Gastrocnemius medialis (tissue), 4 donors: ENCODE data around the gene UNC13D.

Experiments used
- POLR2A ChIP-seq, 2 donors: fragments of 450-650 bp; IDR thresholded peaks; one replicate each; pipeline ENCODE4 v1.6.1; 2017; ENCODE audit warnings: antibody characterized with exemption in 2 of 2, mild to moderate bottlenecking in 2 of 2, moderate library complexity in 2 of 2
- TF ChIP-seq, protein P1 (sequence below), 5 experiments: fragments of 450-650 bp in 3 of 5; fragments of 200-600 bp in 2 of 5; sonication (generic) in 2 of 5; IDR thresholded peaks in 4 of 5; conservative IDR thresholded peaks in 1 of 5; 1 replicate in 4 of 5; 2 replicates in 1 of 5; pipeline ENCODE4 v1.5.1; 2016 to 2019; ENCODE audit warnings: antibody characterized with exemption in 5 of 5, mild to moderate bottlenecking in 3 of 5, moderate library complexity in 3 of 5

DNA sequence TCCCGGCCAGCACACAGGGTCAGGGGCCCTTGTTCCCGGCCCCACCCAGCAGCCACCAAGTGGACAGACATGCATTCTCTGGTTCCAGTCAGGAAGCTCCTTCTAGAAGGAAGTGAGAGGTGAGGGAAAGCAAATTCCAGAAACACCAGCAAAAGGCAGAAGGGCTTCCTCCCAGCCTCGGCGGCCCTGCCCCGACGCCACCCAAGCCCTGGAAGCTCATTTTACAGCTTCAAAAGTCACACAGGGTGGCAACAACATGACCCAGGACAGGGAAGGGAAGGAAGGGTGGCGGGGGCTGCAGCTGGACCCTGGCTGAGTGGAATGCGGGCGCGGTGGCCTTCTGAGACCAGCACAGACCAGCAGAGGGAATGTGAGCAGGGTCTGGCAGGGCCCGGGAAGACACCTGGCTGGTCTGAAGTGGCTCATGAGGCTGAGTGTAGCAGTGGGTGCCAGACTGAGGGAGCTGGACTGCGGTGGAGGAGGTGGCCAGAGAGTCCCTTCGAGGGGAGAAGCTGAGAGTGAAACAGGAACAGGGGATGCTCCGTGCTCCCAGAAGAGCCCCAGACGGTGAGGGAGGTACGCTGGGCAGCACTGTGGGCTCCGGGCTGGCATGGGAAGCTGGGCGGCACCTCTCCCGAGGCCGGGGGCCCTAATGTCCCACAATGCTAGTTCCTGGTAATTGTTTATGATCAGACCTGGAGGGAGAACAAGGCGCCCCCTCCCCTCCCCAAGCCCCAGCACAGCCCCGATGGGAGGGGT is 1.9 kb upstream of the UNC13D start:
- TF ChIP-seq, protein P1, sequence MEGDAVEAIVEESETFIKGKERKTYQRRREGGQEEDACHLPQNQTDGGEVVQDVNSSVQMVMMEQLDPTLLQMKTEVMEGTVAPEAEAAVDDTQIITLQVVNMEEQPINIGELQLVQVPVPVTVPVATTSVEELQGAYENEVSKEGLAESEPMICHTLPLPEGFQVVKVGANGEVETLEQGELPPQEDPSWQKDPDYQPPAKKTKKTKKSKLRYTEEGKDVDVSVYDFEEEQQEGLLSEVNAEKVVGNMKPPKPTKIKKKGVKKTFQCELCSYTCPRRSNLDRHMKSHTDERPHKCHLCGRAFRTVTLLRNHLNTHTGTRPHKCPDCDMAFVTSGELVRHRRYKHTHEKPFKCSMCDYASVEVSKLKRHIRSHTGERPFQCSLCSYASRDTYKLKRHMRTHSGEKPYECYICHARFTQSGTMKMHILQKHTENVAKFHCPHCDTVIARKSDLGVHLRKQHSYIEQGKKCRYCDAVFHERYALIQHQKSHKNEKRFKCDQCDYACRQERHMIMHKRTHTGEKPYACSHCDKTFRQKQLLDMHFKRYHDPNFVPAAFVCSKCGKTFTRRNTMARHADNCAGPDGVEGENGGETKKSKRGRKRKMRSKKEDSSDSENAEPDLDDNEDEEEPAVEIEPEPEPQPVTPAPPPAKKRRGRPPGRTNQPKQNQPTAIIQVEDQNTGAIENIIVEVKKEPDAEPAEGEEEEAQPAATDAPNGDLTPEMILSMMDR (IDR thresholded peaks at IDR 0.05 in 4 of 5, conservative IDR thresholded peaks at IDR 0.05 in 1 of 5): no peak
- no peak for TF ChIP-seq POLR2A (IDR thresholded peaks at IDR 0.05)
